Heart left ventricle (tissue), 16 donors: ENCODE results near the gene NENF. TPM values are rescaled to one million over a fixed set of nuclear protein-coding genes. Genes with fewer than 3 reads are reported as not detected.

Experiments used
- ATAC-seq, 4 donors: fragments of 200-7000 bp; cut with Tn5 transposase; one replicate each; pipeline ENCODE4 v1.9.1; 2020 to 2022; ENCODE audit warnings: moderate library complexity in 4 of 4, mild to moderate bottlenecking in 3 of 4, moderate number of reproducible peaks in 1 of 4
- DNase-seq, 5 donors: peaks; one replicate each; pipeline ENCODE4 v3.0.0-alpha.2; 2020
- H3K27ac ChIP-seq, 12 donors: fragments of 200-600 bp; sonication (generic) in 4 of 12; one replicate each; pipeline versions ENCODE4 v1.5.0 to v1.8.0; 2016 to 2022; ENCODE audit warnings: mild to moderate bottlenecking in 2 of 12
- H3K27me3 ChIP-seq, 9 donors: fragments of 200-600 bp; sonication (generic) in 2 of 9; one replicate each; pipeline versions ENCODE4 v1.5.1 to v1.8.0; 2016 to 2022; ENCODE audit warnings: mild to moderate bottlenecking in 3 of 9
- H3K36me3 ChIP-seq, 9 donors: fragments of 200-600 bp; sonication (generic) in 2 of 9; one replicate each; pipeline versions ENCODE4 v1.5.0 to v1.8.0; 2018 to 2022; ENCODE audit warnings: mild to moderate bottlenecking in 2 of 9
- H3K4me1 ChIP-seq, 12 donors: fragments of 200-600 bp; sonication (generic) in 4 of 12; one replicate each; pipeline versions ENCODE4 v1.5.0 to v1.8.0; 2016 to 2022; ENCODE audit warnings: mild to moderate bottlenecking in 3 of 12
- H3K4me3 ChIP-seq, 12 donors: fragments of 200-600 bp; sonication (generic) in 4 of 12; one replicate each; pipeline versions ENCODE4 v1.5.0 to v1.8.0; 2017 to 2022; ENCODE audit warnings: mild to moderate bottlenecking in 9 of 12, moderate library complexity in 4 of 12
- H3K9me3 ChIP-seq, 12 donors: fragments of 200-600 bp; sonication (generic) in 4 of 12; one replicate each; pipeline versions ENCODE4 v1.5.0 to v1.8.0; 2016 to 2022; ENCODE audit warnings: mild to moderate bottlenecking in 1 of 12
- POLR2A ChIP-seq, 2 donors: fragments of 450-650 bp; IDR thresholded peaks; one replicate each; pipeline ENCODE4 v1.6.1; 2017; ENCODE audit warnings: antibody characterized with exemption in 2 of 2, mild to moderate bottlenecking in 2 of 2, moderate library complexity in 2 of 2
- whole genome bisulfite sequencing, 4 donors: extraction: QIAGEN DNeasy Blood & Tissue Kit in 2 of 4; methylation state at CpG; one replicate each; pipeline versions ENCODE4 v1.1.5 to v1.1.7; 2013 to 2018; 5-methylcytosine and 5-hydroxymethylcytosine counted together
- intact Hi-C, 10 donors: fragments of 100-400 bp; cut with DNase I; formaldehyde crosslinking; loops; one replicate each; pipeline versions ENCODE4 v1.11.1 to v1.14.2; 2022
- polyA plus RNA-seq, 2 donors: library from polyadenylated mRNA; stranded (reverse); fragments of 200-250 nt; gene quantifications; one replicate each; pipeline ENCODE4 v1.2.3, GENCODE V29; 2013
- total RNA-seq, 9 donors: library from RNA; depleted of rRNA in 2 of 9; stranded (reverse); fragments of >200 nt in 2 of 9; fragmentation: NEBNext Ultra II Directional in 3 of 9; extraction: Animal tissue kit (Norgen Biotek cat#: 25700) in 3 of 9; gene quantifications; one replicate each; pipeline versions ENCODE4 v1.1.0 to v1.2.4, GENCODE V29; 2016 to 2023
- TF ChIP-seq, protein P1 (sequence below), 12 donors: fragments of 200-600 bp; sonication (generic) in 4 of 12; IDR thresholded peaks; one replicate each; pipeline versions ENCODE4 v1.5.0 to v1.8.0; 2018 to 2022; ENCODE audit warnings: antibody characterized with exemption in 12 of 12, mild to moderate bottlenecking in 5 of 12
- donor health status: ischemic (EF 13 %, LVEDD 7.1; RV severe dilation, severe dysfunction).
- donor health status: healthy with polysubstance abuse.
- donor health status: DM: no; HTN: yes; CAD: no.
- donor health status: DM: no; HTN: no; CAD: no.
- donor health status: ischemic (EF 25% LVEDD 6.9; RV normal size, moderate dysfunction).
- donor health status: ischemic (EF 25% LVEDD 5.7; RV mildly dilated, moderate dysfunction).
- donor health status: healthy.
- donor health status: DM: yes; HTN: yes; CAD: no.
- donor health status: ischemic (EF 35%, LVEDD 5.7; RV mildly dilated, moderate dysfunction).
- donor health status: nonischemic (EF 11% LVEDD 7.7; RV severe dilation, severe dysfunction).
- donor health status: DM: yes; HTN: yes; CAD: no.
- donor health status: PGD.
- donor health status: ischemic (EF 29% LVEDD 5.4; RV normal size, mild dysfunction).
- donor health status: nonischemic (EF 23%, LVEDD 6.1; RV moderate dilation, normal function).

The NENF gene
- total and polyA plus RNA-seq, 11 donors, result 69.8 to 174 (median 105) TPM

DNA sequence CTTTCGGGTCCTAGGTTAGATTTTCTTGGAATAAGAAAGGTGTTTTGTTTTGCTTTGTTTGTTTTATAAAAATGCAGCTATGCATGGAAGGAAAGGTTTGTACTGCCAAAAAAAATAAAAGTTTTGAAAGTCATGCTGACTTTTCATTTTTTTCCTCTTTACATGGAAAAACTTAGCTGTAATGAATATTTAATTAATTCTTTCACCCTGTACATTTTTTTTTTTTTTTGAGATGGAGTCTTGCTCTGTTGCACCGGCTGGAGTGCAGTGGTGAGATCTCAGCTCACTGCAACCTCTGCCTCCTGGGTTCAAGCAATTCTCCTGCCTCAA is 48.7 kb downstream of the NENF start:
- Histone ChIP-seq H3K4me3 (no peak overlapping the region), H3K27ac (no peak overlapping the region), H3K27me3 (no peaks in the 10 kb centered on the region), H3K36me3 (no peaks in the 10 kb centered on the region), H3K9me3 (no peaks in the 10 kb centered on the region), H3K4me1 (peaks cover 0 to 20% (median 0%) of the 10 kb centered on the region in 12 donors)
- intact Hi-C loops, result loop anchor here in 6 of 10 donors (5.0 to 10.0 kb wide), 4 partner anchors 73 to 301 kb away; no protein-coding TSS in a partner anchor
- TF ChIP-seq, protein P1, sequence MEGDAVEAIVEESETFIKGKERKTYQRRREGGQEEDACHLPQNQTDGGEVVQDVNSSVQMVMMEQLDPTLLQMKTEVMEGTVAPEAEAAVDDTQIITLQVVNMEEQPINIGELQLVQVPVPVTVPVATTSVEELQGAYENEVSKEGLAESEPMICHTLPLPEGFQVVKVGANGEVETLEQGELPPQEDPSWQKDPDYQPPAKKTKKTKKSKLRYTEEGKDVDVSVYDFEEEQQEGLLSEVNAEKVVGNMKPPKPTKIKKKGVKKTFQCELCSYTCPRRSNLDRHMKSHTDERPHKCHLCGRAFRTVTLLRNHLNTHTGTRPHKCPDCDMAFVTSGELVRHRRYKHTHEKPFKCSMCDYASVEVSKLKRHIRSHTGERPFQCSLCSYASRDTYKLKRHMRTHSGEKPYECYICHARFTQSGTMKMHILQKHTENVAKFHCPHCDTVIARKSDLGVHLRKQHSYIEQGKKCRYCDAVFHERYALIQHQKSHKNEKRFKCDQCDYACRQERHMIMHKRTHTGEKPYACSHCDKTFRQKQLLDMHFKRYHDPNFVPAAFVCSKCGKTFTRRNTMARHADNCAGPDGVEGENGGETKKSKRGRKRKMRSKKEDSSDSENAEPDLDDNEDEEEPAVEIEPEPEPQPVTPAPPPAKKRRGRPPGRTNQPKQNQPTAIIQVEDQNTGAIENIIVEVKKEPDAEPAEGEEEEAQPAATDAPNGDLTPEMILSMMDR (IDR thresholded peaks at IDR 0.05), result no peak
- no peak for TF ChIP-seq POLR2A (IDR thresholded peaks at IDR 0.05)
- WGBS, 4 donors, result 61 to 85% (median 63%) methylated on average over 2 of the region's 2 CpGs
- ATAC-seq (no peak), DNase-seq (no peak)

DNA sequence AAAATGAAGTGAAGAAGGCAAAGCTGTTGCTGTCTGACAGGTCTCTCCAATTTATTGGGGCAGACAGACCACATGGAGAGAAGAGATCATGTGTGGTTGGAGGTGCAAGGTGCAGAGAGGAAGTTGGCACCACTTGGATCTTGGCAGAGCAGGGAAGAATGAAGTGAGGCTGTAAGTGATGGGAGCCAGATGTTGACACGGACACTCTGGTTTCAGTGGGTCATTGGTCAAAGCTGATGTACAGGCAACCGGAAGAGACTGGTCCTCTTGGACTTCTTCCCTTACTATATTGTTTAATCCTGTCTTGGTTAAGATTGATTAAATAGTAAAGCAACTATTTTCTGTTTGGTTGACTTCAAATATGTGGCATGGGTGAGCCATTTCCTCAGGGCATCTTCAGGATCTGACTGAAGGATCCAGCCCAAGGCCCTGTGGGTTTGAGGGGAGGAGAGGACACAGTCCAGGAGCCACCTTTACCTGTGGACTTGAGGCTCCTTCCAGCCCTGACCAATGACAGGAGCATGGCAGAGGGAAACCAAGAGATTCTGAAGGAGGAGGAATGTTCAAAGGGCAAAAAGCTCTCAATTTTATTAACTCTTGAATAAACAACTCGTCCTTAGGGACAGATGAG is 49.4 kb downstream of the NENF start:
- Histone ChIP-seq H3K4me1 (peaks cover 0 to 20% (median 0%) of the 10 kb centered on the region in 12 donors), H3K9me3 (no peaks in the 10 kb centered on the region), H3K27me3 (no peaks in the 10 kb centered on the region), H3K4me3 (no peak overlapping the region), H3K27ac (no peak overlapping the region), H3K36me3 (no peaks in the 10 kb centered on the region)
- ATAC-seq (no peak), DNase-seq (no peak)
- intact Hi-C loops, result loop anchor here in 6 of 10 donors (5.0 to 10.0 kb wide), 4 partner anchors 73 to 300 kb away; no protein-coding TSS in a partner anchor
- WGBS, 4 donors, result 45 to 64% (median 61%) methylated on average over 3 of the region's 3 CpGs
- no peak for TF ChIP-seq POLR2A (IDR thresholded peaks at IDR 0.05)
- TF ChIP-seq, protein P1 (IDR thresholded peaks at IDR 0.05), result no peak

DNA sequence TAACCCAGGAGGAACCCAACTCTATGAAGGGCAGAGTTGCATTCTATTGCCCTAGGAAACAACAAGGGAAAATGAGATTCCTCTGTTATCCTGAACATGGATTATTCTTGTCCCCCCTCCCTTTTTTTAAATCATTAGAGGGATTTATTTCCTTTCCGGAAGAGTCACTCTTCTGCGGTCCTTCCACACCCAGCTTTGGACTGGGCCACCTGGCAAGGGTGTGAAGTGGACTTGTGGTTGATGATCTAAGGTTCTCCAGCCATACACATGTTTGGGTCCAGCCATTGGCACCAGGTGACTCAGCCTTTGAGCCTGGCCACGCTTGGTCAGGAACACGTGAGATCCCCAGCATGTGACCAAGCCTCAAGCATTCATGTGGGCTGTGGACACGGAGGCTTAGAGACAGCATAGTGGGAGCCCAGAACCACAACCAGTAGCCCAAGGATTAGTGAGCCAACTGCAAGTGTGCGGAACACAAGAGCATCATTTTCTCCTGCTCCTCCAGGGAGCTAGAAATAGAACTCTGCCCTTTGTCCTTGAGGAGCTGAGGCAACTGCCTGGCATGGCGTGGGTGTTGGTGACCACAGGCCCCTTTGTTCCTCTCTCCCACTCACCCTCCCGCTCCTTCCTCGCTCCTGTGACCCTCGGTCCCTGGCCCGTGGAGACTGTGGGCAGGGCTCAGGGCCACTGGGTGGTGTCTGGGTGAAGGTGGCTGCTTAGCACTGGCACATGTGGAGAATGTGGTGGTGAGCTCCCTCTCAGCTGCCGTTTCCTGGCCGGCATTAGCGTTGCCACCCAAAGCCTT is 50.1 kb downstream of the NENF start:
- no peak overlapping the region for H3K27ac ChIP-seq

More for the DNA sequence above, 50.1 kb downstream of the NENF start:
- H3K9me3 ChIP-seq, result no peaks in the 10 kb centered on the region
- no peak for TF ChIP-seq POLR2A (IDR thresholded peaks at IDR 0.05)
- TF ChIP-seq, protein P1 (IDR thresholded peaks at IDR 0.05), result no peak
- 89 to 95% (median 92%) methylated on average over 11 to 14 of the region's 14 CpGs for WGBS, 4 donors
- DNase-seq, result no peak
- peaks cover 0 to 16% (median 0%) of the 10 kb centered on the region in 12 donors for H3K4me1 ChIP-seq
- no peaks in the 10 kb centered on the region for H3K27me3 ChIP-seq
- ATAC-seq, result no peak
- no peak overlapping the region for H3K4me3 ChIP-seq
- no peaks in the 10 kb centered on the region for H3K36me3 ChIP-seq
- intact Hi-C loops, result loop anchor here in 6 of 10 donors (5.0 to 10.0 kb wide), 4 partner anchors 72 to 299 kb away; no protein-coding TSS in a partner anchor
